ENCODE data around the gene BICD2. TPM values are rescaled to one million over a fixed set of nuclear protein-coding genes. Genes with fewer than 3 reads are reported as not detected.

Gene BICD2
- total RNA-seq, 1 donor from 2014 or later, result 8.0 TPM

DNA sequence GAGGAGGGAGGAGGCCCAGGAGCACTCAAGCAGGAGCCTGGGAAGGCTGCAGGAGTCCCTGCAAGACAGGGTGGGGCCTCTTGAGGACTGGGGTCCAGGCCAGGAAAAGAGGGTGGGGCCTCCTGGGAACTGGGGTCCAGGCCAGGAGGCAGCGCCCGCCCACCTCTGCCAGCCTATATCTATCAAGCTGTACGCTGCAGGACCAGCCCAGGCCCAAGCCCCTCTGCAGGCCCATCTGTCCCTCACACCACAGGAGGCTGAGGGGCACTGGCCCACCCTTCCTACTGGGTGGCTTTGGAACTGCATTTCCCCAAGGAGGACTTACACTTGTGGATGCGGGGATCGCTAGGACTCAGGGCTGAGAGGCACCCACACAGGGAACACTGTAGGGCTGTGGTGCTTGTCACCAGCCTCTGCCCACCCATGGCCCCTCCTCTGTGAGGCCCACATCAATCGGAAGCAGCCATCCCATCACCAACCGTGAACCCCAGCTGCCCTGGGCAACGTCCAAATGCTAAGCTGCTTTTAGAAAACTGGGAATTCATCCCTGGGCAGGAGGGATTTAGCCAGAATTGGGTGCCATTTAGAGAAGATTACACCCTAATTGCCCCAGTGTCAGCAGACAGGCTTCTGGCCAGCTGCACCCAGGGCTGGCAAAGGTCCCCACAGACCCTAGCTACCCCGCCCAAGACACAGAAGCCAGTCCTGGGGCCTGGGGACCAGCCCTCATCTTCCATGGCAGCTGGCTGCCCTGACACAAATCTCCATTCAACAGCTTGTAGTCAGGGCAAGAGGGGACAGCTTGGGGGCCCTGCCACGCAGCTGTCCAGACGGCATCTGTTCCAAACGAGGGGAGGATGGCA, 15.3 kb downstream of the BICD2 start:
- ATAC-seq (no peak), DNase-seq (ENCODE audit: low spot score) (no peak)

DNA sequence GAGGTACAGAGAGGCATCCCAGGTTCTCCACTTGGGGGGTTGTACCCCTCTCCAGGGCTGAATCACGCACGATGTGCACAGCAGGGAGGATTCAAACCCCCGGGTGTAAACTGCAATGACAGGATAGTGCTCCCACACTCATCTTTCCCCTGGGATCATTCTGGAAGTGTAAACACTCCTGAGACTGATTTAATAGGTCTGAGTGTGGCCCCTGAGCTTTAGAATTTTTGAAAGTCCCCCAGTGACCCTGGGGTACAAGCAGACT, 16.5 kb downstream of the BICD2 start:
- ATAC-seq (no peak), DNase-seq (ENCODE audit: low spot score) (no peak)

DNA sequence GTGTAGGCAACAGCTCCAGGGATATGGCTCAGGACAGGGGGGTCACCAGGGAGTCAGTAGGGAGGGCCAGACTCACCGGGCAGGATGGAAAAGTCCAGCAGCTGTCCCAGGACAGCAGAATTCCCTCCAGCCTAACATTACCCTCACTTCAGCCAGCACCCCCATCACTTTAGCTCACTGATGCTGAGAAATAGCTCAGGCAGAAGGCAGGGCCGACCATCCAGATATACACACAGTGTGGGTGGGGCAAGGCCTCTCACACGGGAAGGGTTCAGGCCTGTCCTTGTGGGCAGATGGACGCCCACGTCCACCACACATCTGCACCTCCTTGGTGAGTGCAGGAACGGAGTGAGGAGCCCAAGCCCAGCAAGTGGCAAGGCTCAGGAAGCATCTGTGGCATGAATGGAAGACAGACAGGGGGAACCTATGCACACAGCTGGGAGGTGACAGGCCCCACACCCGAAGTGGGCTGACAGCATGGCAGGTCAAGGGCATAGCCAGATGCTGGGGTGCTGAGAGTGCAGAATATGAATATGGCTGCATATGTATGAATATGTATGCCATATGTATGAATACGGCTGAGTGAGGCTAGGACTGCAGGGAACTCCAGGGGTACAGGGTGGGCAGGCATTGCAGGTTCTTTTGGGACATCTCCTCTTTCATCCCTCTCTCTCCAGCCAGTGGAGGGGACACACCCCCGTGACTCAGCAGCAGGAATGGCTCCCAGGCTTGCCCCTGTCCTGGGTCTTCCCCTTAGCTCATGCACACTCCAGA, 17.0 kb downstream of the BICD2 start:
- DNase-seq (ENCODE audit: low spot score) (no peak), ATAC-seq (peak; percentile 18)

DNA sequence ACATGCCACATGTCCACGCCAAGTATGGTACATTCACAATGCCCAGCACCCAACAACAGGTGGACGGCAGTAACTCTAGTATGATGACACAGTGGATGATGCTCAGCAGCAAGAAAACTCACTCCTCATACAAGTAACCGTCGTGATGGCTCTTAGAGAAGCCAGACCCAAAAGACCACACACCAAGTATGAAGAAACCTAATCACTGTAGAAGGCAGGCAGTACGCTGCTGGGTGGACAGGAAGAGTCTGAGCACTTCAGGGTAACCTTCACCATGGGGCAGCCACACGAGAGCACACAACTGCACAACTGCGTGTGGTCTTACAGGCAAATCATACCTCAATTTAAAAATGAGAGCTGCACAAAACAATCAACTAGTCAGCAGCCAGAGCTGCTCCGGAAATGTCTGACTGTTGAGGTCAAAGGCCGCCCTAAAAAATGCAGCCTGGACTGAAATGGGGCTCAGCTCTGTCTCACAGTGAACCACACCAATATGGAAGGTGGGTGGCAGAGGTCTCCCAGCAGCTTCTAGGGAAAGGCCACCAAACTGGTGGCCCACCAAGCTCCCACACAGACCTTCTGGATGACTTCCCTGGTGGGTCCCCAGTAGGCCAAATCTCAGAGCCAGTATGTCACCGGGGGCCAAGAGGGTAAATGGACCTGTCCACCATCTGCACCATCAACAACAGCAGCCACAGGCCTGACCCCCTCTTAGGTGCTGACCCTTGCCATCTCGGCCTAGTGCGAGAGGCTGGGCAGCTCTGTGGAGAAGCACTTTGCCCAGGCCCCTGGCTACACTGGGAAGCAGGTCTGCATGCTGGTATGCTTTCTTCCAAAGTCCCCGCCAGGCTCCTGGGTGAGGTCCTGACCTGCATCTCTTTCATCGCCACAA, 17.8 kb downstream of the BICD2 start:
- peak; percentile 52 for ATAC-seq
- DNase-seq (ENCODE audit: low spot score), result no peak

DNA sequence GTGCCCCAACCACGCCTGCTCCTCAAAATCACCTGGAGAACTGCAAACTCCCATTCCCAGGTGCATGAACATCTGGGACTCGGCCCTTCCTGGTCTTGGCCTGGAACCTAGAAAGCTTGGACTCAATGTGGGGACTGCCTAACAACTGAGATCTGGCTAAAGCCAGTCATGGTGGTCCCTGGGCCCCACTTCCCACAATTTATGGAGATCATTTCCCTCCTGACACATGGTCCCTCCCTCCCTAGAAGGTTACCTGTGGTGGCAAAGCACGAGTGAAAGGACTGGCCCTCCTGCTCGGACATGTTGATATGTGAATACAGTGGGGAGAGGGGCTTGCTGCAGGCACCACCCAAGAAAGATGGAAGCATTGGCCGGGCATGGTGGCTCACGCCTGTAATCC, 18.8 kb downstream of the BICD2 start:
- DNase-seq (ENCODE audit: low spot score) (no peak), ATAC-seq (no peak)

DNA sequence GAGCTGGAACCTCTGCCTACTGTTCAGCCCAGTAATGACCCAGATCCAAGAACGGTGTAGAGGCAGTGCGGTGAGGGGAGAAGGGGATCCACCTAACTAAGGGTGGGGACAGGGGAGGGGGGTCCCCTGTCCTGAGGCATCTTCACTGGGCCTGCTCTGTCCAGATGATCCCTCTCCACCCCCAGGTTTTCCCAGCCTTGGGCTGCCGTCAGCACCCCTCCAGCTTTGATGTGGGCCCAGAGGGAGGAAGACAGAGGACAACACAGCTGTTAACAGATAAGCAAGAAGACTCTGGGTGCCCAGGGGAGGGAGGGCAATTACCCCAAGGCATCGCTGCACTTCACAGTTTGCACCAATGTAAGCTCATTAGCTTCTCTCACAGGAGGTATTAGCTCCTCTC, 19.3 kb downstream of the BICD2 start:
- DNase-seq (ENCODE audit: low spot score), result no peak
- ATAC-seq, result no peak

DNA sequence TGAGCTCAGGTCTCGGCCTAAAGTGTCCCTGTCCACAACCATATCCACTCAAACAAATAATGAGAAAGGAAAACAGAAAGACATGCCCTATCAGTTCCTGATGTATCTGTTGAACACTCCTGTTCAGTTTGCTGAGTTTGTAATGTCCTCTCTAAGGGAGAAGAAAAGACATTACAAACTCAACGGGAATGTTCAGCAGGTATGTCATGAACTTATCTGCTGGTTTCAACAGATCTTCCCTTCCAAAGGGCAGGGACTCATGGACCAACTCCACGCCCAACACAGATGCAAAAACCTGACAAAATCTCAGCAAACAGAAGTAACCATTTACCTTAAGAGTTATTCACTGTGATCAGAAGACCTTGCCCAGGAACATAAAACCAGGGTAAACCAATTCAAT, 23.7 kb downstream of the BICD2 start:
- ATAC-seq (peak; percentile 16), DNase-seq (ENCODE audit: low spot score) (no peak)

DNA sequence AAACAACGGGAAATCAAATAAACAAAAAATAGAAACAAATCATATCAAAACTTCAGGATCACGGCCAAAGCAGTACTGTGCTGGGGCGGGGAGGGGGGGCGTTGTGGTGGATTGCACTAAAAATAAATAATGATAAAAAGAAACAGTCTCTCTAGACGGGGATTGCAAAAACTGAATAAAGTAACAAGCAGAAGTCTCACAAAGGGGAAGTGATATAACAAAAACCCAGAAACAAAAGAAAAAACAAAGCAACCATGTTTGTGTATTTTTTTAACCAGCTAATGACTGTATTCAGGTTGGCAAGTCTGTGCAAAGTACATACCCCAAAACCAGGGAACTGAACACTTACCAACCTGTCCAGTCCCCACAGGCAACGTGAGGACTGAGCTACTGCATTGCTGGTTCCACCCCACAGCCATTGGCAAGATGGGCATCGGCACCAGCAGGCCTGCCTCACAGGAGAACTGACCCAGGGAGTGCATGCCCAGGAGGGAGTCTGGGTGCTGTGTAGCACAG, 24.1 kb downstream of the BICD2 start:
- no peak for DNase-seq (ENCODE audit: low spot score)
- peak; percentile 28 for ATAC-seq

DNA sequence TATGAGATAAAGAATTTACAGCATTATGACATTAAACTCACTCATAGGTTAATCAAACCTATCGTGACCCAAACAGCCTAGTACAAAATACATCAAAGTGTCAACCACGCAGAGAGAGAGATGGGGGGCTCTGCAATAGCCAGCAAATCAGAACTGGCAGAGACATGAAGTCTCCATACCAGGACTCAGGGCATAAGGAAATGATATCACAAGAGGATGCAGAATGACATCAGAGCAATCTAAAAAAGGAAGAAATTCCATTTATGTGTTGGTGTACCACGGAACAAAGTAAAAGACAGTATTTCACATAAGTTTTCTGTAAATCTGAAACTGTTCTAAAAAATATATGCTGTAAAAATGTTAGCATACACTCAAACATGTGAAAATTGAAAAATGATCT, 24.6 kb downstream of the BICD2 start:
- ATAC-seq, result peak; percentile 22
- DNase-seq (ENCODE audit: low spot score), result no peak

DNA sequence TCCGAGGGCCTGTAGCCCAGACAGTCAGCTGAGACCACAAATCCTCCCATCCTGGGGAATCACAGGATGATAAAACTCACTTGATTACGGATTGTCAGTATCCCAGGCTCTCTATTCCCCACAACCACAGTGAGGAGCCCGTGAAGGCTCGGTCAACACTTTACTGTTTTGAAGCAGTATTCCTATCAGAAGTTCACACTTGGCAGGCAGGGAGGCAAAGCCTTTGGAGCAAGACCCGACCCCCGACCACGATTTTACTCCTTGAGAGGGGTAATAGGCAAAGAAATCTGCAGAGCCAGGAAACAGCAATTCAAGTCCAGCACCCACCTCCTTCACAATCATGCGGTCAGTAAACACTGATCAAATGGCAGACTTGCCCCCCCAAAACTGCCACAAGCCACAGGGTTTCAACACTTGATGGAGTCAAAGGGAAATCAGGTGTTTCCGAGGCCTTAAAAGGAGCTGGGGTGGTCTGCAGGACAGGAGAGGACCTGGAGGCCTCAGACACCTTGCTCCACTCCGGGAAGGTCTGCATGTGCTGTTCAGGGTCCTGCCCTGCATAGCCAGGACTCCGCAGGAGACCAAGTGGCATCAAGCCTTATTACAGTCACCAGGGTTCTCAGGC, 25.2 kb downstream of the BICD2 start:
- DNase-seq (ENCODE audit: low spot score), result no peak

DNA sequence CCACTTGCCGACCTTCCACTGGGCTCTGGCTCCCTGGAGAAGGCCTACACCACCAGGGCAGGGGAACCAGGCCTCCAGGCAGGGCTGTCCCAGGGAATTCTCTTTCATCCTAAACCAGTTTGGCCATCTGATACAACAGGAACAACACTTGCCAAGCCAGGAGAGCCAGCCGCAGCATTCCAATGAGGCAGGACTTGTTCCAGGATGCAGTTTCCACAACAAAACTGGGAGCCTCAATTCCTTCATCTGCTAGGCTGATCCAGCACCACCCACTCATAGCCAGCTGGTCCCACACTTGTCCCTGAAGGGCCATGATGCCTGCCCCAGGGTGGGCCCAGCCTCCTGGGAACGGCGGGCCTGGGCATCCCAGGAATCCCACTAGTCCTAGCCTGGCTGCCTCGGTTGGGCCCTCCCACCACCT, 26.0 kb downstream of the BICD2 start:
- no peak for ATAC-seq
- no peak for DNase-seq (ENCODE audit: low spot score)

More for the DNA sequence above, 25.2 kb downstream of the BICD2 start:
- ATAC-seq, result no peak

DNA sequence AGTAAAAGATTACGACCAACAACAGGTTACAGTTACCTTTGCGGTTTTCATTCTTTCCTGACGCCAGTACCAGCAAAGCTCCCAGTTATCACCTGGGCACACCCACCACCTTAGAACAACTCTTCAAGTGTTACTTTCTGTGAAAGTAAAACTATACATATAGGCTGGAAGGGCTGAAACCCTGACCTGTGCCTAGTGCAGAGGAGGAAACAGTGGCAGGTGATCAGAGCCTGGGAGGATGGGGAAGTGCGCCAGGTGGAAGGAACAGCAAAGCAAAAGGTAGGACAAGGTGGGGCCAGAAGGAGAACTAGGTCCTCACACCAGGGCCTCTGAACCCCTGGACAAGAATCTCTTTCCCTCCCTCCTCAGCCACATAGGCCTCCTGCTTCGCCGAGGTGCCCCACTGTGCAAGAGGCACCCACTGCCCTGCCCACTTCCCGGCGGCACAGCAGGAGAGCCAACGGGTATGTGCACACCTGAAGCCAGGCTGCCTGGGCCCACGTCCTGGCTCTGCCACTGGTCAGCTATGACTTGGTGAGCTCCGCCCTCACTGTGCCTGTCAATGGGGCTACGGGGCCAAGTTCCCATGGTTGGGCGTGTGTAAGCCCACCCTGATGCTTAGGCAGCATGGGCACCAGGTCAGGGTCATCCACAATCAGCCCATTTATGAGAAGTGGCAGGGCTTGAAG, 26.9 kb downstream of the BICD2 start:
- DNase-seq (ENCODE audit: low spot score), result no peak
- no peak for ATAC-seq

DNA sequence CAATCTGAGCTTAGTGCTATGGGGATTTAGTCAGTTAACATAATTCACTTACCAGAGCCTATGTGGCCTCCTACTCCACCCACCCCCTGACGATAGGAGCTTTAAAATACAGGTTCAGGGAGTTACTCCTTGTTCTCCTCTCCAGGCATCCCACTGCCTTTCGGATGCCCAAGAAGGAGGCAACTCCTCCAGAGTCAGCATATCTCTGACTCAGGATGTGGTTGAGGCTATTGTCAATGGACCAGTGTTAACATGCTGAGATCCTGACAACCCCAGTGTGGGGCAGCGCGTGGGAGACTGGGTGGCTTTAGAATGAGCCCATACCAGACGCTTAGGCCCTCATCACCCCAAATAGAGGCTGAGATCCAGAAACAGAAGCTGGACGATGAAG, 27.4 kb downstream of the BICD2 start:
- no peak for ATAC-seq
- DNase-seq (ENCODE audit: low spot score), result no peak

DNA sequence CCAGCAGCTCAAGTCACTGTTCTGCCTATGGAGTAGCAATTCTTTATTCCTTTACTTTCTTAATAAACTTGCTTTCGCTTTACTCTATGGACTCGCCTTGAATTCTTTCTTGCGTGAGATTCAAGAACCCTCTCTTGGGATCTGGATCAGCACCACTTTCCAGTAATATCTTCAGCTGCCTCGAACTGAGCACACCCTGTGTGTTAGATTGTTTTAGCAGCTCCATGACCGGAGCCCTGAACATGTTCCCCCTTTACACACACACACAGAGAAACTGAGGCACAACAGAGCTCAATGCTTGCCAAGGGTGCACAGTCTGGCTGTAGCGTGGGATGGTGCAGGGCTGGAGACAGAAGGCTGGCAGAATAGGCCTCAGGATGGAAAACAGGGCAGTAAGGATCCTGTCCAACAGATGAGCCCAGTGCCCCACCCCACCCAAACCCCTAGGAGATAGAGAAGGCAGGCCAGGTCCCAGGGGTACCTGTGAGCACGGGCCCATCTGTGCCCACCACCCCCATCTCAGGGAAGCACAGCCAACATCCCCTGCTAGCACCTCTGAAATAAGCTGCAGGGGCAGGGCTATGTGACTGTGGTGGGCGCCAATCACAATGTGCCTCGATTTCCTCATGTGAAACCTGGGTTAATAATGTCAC, 27.9 kb downstream of the BICD2 start:
- no peak for ATAC-seq
- DNase-seq (ENCODE audit: low spot score), result no peak

DNA sequence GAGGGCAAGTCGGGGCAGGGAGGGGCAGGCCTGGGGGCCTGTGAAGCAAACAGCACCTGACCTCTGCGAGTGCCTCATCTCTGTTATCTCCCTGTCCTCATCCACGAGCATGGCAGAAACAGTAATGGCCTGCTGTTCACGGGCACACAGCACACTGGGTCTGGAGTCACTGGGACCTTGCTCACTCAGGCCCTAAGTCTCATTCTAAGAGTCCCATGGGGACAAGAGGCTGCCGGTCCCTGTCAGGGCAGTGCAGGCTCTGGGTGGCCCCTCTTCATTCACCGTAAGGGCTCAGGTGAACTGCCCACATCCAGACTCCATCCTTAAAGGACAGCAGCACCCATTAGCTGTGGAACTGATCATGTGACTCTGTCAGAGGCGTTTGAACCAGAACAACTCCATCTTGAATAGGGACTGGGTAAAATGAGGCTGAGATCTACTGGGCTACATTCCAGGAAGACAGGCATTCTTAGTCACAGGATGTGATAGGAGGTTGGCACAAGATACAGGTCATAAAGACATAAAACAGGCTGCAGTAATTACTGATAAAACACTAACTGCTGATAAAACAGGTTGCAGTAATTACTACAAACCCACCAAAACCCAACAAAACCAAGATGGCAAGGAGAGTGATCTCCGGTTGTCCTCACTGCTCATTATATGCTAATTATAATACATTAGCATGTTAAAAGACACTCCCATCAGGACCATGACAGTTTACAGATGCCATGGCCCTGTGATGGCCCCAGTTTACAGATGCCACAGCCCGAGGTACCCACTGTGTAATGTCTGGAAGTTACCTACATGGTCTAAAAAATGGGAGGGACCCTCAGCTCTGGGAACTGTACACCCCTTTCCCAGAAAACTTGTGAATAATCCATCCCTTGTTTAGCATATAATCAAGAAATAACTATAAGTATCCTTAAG, 28.7 kb downstream of the BICD2 start:
- DNase-seq (ENCODE audit: low spot score) (no peak), ATAC-seq (no peak)

DNA sequence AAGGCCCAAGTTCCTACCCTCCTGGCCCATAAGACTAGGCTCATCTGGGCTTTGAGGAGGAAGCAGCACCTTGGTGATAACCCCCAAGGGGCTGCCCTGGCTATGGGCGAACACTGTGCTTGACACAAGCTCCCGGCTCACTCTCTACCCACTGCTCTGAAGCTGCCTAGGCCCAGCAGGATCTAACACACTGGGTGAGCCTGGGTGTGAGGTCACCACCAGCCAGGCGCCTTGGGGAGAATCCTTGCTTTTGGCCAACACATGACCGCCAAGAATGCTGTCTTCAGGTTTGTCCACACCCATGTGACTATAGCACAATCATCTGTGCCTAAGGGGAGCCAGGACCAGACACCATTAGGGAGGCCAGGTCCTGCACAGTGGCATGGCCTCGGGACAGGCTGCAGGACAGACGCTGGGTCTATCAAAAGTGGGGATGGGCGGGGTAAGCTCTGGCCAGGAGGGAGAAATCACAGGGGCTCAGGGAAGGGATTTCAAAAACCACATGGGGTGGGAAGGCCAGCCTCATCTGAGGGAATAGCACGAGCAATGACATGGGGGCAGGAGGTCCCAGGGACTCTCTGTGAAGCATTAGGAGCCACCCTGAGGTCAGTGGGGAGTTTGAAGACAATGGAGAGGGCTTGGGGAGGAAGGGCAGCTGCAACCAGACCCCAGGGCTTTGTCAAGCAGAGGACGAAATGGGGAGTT, 29.6 kb downstream of the BICD2 start:
- ATAC-seq, result peak; percentile 13
- DNase-seq (ENCODE audit: low spot score), result no peak

DNA sequence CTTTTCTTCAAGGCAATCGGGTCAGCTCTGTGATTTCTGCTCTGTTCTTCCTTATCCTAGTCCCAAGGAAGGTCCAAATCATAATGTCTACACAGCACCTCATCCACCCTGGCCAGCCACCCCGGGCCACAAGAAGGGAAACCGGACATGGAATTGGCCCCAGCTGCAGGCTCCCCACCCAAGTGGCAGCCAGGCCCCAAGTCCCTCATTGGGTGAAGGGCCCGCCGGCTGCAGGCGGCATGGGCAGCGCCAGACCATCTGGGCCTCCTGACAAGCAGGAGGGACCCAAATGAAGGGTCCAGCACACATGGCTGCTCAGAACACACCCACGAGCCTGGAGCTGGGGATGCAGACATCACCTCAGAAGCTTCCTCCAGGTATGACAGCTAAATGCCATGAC, 33.7 kb downstream of the BICD2 start:
- DNase-seq (ENCODE audit: low spot score), result peak; percentile 26

DNA sequence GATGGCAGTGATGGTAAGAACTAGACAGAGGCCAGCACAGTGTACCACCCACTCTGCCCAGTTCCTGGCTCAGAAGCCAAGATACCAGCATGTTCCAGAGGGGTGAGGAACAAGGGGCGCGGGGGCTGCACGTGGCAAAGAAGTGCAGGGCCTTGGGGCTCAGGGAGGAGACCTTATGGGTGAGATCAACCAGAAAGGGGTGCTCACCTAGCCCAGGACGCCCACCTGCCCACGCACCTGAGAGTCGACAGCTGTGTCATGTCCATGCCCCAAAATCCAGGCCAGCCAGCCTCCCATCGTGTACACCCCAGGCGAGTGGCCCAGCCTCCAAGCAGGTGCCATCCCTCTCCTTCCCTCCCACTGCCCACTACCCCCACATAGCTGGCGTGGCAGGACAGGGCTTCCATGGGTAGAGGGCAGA, 34.9 kb downstream of the BICD2 start:
- DNase-seq (ENCODE audit: low spot score) (peak; percentile 44), ATAC-seq (no peak)

More for the DNA sequence above, 33.7 kb downstream of the BICD2 start:
- ATAC-seq, result no peak

All from left lobe of liver (tissue), 2 donors.